Panc1 (cell line): ENCODE measurements around the gene PUS3. TPM values are rescaled to one million over a fixed set of nuclear protein-coding genes. Genes with fewer than 3 reads are reported as not detected.

Source experiments
- ATAC-seq: fragments of 200-7000 bp; cut with Tn5 transposase; 2 replicates; pipeline ENCODE4 v1.9.1; 2020; ENCODE audit warnings: mild to moderate bottlenecking, moderate library complexity
- BruUV-seq: library from RNA; stranded (reverse); fragments of 400-500 nt; replicated peaks from 2 replicates; lab custom pipeline; 2021; lab: Mats Ljungman, UMichigan
- CTCF ChIA-PET: fragments of 300-600 bp; sonication (Branson Sonifier 250); formaldehyde crosslinking; loops from one replicate; lab custom pipeline; 2022; ENCODE audit warnings: antibody characterized with exemption; lab: Charles Lee
- POLR2A ChIA-PET: fragments of 300-600 bp; sonication (Branson Sonifier 250); formaldehyde crosslinking; loops from one replicate; lab custom pipeline; 2022; ENCODE audit warnings: antibody characterized with exemption; lab: Charles Lee
- DNase-seq: peaks from one replicate; pipeline ENCODE4 v3.0.0-alpha.2; 2010; ENCODE audit warnings: low read depth, low spot score
- H3K27ac ChIP-seq: 2 replicates; pipeline ENCODE4 v1.5.1; 2011; ENCODE audit warnings: mild to moderate bottlenecking, low read length, inconsistent platforms
- H3K27me3 ChIP-seq: fragments of 200-500 bp; sonication (Bioruptor generic); 2 replicates; pipeline ENCODE4 v1.6.0; 2014; ENCODE audit warnings: low read length, inconsistent platforms; ENCODE audit not compliant: control insufficient read depth, insufficient read depth
- H3K36me3 ChIP-seq: fragments of 200-500 bp; sonication (Bioruptor generic); 2 replicates; pipeline ENCODE4 v1.5.1; 2014; ENCODE audit warnings: inconsistent platforms, mild to moderate bottlenecking, low read length, moderate library complexity; ENCODE audit not compliant: control insufficient read depth, insufficient read depth
- H3K4me1 ChIP-seq: 2 replicates; pipeline ENCODE4 v1.5.1; 2011; ENCODE audit warnings: inconsistent platforms, mild to moderate bottlenecking, low read length, moderate library complexity; ENCODE audit not compliant: control insufficient read depth, insufficient read depth
- H3K4me3 ChIP-seq, 2 experiments: 2 replicates each; pipeline ENCODE4 v1.5.1; 2011 to 2012; ENCODE audit warnings: low read depth in 2 of 2, low read length in 2 of 2, mild to moderate bottlenecking in 2 of 2, inconsistent platforms in 1 of 2, moderate library complexity in 1 of 2
- H3K9me3 ChIP-seq: fragments of 200-500 bp; sonication (Bioruptor generic); 2 replicates; pipeline ENCODE4 v1.5.1; 2014; ENCODE audit warnings: low read depth, mild to moderate bottlenecking, inconsistent platforms, low read length, moderate library complexity; ENCODE audit not compliant: control insufficient read depth, insufficient read depth
- POLR2AphosphoS5 ChIP-seq: IDR thresholded peaks from 2 replicates; pipeline ENCODE4 v1.6.1; 2012; ENCODE audit warnings: mild to moderate bottlenecking, low read depth, low read length, moderate library complexity
- SIN3A ChIP-seq: IDR thresholded peaks from 2 replicates; pipeline ENCODE4 v1.6.1; 2012; ENCODE audit warnings: low read depth, mild to moderate bottlenecking, low read length, moderate library complexity, borderline replicate concordance; ENCODE audit not compliant: insufficient read depth
- TCF7L2 ChIP-seq: IDR thresholded peaks from 2 replicates; pipeline ENCODE4 v1.6.1; 2011; ENCODE audit warnings: mild to moderate bottlenecking, low read depth, low read length, inconsistent platforms
- in situ Hi-C: cut with HindIII; loops from 2 replicates; pipeline ENCODE4 v1.10.0; 2016; ENCODE audit warnings: low sequenced_read_pairs, low pct_unique_long_range_greater_than_20kb
- intact Hi-C: fragments of 100-400 bp; cut with micrococcal nuclease; formaldehyde crosslinking; loops from one replicate; pipeline ENCODE4 v1.10.0; 2022; ENCODE audit not compliant: unreplicated experiment
- total RNA-seq: library from RNA; stranded (reverse); gene quantifications from one replicate; pipeline ENCODE4 v1.2.1, GENCODE V29; 2021; ENCODE audit not compliant: unreplicated experiment
- TF ChIP-seq, protein P1 (sequence below), 2 experiments: IDR thresholded peaks; 2 replicates each; pipeline ENCODE4 v1.6.1; 2011 to 2012; ENCODE audit warnings: low read depth in 2 of 2, control low read depth in 1 of 2, low read length in 1 of 2, mild to moderate bottlenecking in 1 of 2, moderate library complexity in 1 of 2; ENCODE audit not compliant: insufficient read depth in 1 of 2
- TF ChIP-seq, protein P2 (sequence below): fragments of 450-650 bp; IDR thresholded peaks from 2 replicates; pipeline ENCODE4 v1.5.1; 2017; ENCODE audit warnings: mild to moderate bottlenecking

The PUS3 gene
- total RNA-seq, 1 experiment from 2014 or later: 15.1 TPM

DNA sequence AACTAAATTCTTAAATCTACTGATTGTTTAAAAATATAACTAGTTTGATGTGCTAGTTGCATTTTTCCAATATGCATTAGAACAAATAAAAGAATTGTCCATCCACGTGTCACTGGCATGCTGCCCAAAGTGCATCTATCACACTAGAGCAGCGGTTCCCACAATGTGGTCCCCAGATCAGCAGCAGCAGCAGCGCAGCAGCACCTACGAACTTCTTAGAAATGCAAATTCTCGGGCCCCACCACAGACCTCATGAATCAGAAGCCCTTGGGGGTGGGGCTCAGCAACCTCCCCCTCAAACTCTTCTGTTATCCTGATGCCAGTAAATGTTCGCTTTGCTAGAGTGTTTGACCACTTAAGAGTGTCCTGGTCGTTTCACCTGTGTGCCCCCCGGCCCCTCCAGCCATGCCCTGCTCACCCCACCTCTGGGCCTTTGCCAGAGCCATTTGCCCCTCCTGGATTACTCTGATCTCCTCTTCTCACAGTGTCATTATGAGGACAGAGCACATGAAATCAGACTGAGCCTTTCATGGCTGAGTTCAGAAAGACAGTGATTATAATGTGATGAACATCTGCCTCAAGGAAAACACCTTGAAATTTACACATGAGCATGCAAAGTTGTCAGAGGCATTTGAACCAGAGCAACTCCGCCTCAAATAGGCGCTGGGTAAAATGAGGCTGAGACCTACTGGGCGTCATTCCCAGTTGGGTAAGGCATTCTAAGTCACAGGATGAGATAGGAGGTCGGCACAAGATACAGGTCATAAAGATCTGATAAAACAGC lies 30.2 kb upstream of the PUS3 start:
- no peak for ATAC-seq

DNA sequence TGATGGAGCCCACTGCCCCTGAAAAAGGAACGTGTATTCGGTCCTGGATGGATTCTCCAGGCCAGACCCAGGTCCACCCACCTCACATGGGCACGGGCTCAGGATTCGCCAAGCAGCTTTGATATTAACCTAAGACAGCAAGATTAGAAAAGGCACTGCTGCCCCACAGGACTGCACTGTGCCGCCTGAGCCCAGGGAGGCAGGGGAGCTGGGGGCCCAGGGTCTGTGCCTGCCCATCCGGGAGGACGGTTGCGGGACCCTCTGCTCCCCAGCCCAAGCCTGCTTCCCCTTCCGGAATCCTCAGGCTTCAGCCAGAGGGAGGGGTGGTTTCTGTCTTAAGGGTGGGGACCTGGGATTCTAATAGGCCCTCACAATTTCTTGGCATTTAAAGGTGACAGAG lies 29.3 kb upstream of the PUS3 start:
- in situ Hi-C loops: loop anchor here (25.0 kb wide), 1 partner anchor 280 kb away; the partner anchor contains the start of genes FAM118B and RPUSD4
- no peak for TF ChIP-seq TCF7L2
- no peak for TF ChIP-seq SIN3A
- TF ChIP-seq, protein P1, sequence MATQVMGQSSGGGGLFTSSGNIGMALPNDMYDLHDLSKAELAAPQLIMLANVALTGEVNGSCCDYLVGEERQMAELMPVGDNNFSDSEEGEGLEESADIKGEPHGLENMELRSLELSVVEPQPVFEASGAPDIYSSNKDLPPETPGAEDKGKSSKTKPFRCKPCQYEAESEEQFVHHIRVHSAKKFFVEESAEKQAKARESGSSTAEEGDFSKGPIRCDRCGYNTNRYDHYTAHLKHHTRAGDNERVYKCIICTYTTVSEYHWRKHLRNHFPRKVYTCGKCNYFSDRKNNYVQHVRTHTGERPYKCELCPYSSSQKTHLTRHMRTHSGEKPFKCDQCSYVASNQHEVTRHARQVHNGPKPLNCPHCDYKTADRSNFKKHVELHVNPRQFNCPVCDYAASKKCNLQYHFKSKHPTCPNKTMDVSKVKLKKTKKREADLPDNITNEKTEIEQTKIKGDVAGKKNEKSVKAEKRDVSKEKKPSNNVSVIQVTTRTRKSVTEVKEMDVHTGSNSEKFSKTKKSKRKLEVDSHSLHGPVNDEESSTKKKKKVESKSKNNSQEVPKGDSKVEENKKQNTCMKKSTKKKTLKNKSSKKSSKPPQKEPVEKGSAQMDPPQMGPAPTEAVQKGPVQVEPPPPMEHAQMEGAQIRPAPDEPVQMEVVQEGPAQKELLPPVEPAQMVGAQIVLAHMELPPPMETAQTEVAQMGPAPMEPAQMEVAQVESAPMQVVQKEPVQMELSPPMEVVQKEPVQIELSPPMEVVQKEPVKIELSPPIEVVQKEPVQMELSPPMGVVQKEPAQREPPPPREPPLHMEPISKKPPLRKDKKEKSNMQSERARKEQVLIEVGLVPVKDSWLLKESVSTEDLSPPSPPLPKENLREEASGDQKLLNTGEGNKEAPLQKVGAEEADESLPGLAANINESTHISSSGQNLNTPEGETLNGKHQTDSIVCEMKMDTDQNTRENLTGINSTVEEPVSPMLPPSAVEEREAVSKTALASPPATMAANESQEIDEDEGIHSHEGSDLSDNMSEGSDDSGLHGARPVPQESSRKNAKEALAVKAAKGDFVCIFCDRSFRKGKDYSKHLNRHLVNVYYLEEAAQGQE (IDR thresholded peaks at IDR 0.05; ENCODE audit: insufficient read depth in 1 of 2, low read depth in 2 of 2, low read length in 1 of 2): no peak
- TF ChIP-seq POLR2AphosphoS5: no peak
- TF ChIP-seq, protein P2, sequence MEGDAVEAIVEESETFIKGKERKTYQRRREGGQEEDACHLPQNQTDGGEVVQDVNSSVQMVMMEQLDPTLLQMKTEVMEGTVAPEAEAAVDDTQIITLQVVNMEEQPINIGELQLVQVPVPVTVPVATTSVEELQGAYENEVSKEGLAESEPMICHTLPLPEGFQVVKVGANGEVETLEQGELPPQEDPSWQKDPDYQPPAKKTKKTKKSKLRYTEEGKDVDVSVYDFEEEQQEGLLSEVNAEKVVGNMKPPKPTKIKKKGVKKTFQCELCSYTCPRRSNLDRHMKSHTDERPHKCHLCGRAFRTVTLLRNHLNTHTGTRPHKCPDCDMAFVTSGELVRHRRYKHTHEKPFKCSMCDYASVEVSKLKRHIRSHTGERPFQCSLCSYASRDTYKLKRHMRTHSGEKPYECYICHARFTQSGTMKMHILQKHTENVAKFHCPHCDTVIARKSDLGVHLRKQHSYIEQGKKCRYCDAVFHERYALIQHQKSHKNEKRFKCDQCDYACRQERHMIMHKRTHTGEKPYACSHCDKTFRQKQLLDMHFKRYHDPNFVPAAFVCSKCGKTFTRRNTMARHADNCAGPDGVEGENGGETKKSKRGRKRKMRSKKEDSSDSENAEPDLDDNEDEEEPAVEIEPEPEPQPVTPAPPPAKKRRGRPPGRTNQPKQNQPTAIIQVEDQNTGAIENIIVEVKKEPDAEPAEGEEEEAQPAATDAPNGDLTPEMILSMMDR: no peak
- Histone ChIP-seq H3K27ac (no peak overlapping the region), H3K4me1 (peaks cover 4% of the 10 kb centered on the region; the same call in 1 of the 2 replicates), H3K27me3 (peaks cover 13% of the 10 kb centered on the region), H3K36me3 (no peaks in the 10 kb centered on the region), H3K4me3 (no peak overlapping the region), H3K9me3 (no peaks in the 10 kb centered on the region)
- DNase-seq (no peak), ATAC-seq (peak; percentile 35; the same call in 1 of the 2 replicates)
- intact Hi-C loops: no loop called here
- BruUV-seq: no TSS peak
- POLR2A ChIA-PET: no interaction called here
- CTCF ChIA-PET: interaction anchor here (0.5 to 0.9 kb wide), 2 partner anchors 9 to 129 kb away, joined by 3 read pairs; no protein-coding TSS in a partner anchor

More for the DNA sequence above, 30.2 kb upstream of the PUS3 start:
- Histone ChIP-seq H3K9me3 (no peaks in the 10 kb centered on the region), H3K4me1 (peaks cover 4% of the 10 kb centered on the region; the same call in 1 of the 2 replicates), H3K27me3 (peaks cover 6% of the 10 kb centered on the region), H3K36me3 (no peaks in the 10 kb centered on the region), H3K4me3 (no peak overlapping the region), H3K27ac (no peak overlapping the region)
- CTCF ChIA-PET: interaction anchor here (0.9 kb wide), 1 partner anchor 128 kb away, joined by 3 read pairs; no protein-coding TSS in a partner anchor
- POLR2A ChIA-PET: no interaction called here
- no TSS peak for BruUV-seq
- TF ChIP-seq TCF7L2 (no peak), POLR2AphosphoS5 (no peak), SIN3A (no peak)
- TF ChIP-seq, protein P1 (IDR thresholded peaks at IDR 0.05; ENCODE audit: insufficient read depth in 1 of 2, low read depth in 2 of 2, low read length in 1 of 2): no peak
- TF ChIP-seq, protein P2: no peak
- intact Hi-C loops (no loop called here), in situ Hi-C loops (loop anchor here (25.0 kb wide), 1 partner anchor 279 kb away; the partner anchor contains the start of genes FAM118B and RPUSD4)
- no peak for DNase-seq
